H7 (cell line): ENCODE measurements around the gene TUBG2. TPM values are rescaled to one million over a fixed set of nuclear protein-coding genes. Genes with fewer than 3 reads are reported as not detected.
A peak's percentile ranks its signal among the peaks of the same experiment; 100 is the strongest.

Experiments
- DNase-seq: peaks from one replicate; pipeline ENCODE4 v3.0.0; 2012
- H3K27me3 ChIP-seq: 2 replicates; pipeline ENCODE4 v1.6.0; 2011; ENCODE audit warnings: mild to moderate bottlenecking, low read length; ENCODE audit not compliant: control insufficient read depth, insufficient read depth
- H3K36me3 ChIP-seq: replicated peaks from 2 replicates; pipeline ENCODE4 v1.5.1; 2011; ENCODE audit warnings: low read length; ENCODE audit not compliant: control insufficient read depth, insufficient read depth
- H3K4me3 ChIP-seq: 2 replicates; pipeline ENCODE4 v1.5.1; 2011; ENCODE audit warnings: low read depth, mild to moderate bottlenecking, control low read depth, low read length, moderate library complexity; ENCODE audit not compliant: insufficient read depth
- total RNA-seq: library from RNA; depleted of rRNA; stranded (reverse); fragments of >200 nt; shearing (Covaris generic); gene quantifications from 2 replicates; pipeline ENCODE4 v1.2.3, GENCODE V29; 2014

The TUBG2 gene
- total RNA-seq, 1 experiment from 2014 or later = 15.0 TPM

- Histone ChIP-seq H3K4me3 (peak overlapping the region; percentile 62), H3K27me3 (peaks cover 37% of the 10 kb centered on the region), H3K36me3 (peaks cover 9% of the 10 kb centered on the region)
- DNase-seq = peak; percentile 94
Observed at GRCh38 chr17:42669977-42670788, 11.1 kb downstream of the TUBG2 start.

GRCh38 chr17:42670789-42671657 is 11.9 kb downstream of the TUBG2 start:
- peak overlapping the region; percentile 62; the same call in 1 of the 2 replicates for H3K4me3 ChIP-seq
- peaks cover 45% of the 10 kb centered on the region for H3K27me3 ChIP-seq
- peaks cover 9% of the 10 kb centered on the region for H3K36me3 ChIP-seq
- peak; percentile 94 for DNase-seq

- peaks cover 48% of the 10 kb centered on the region for H3K27me3 ChIP-seq
- DNase-seq = peak; percentile 69
Observed at GRCh38 chr17:42672038-42672437, 13.0 kb downstream of the TUBG2 start.

GRCh38 chr17:42673266-42673884 is 14.3 kb downstream of the TUBG2 start:
- no peak for DNase-seq
- H3K36me3 ChIP-seq = peaks cover 5% of the 10 kb centered on the region
- peaks cover 48% of the 10 kb centered on the region for H3K27me3 ChIP-seq
- H3K4me3 ChIP-seq = no peak overlapping the region; the same call in 1 of the 2 replicates

More at GRCh38 chr17:42672038-42672437, 13.0 kb downstream of the TUBG2 start:
- Histone ChIP-seq H3K4me3 (peak overlapping the region; percentile 62; the same call in 1 of the 2 replicates), H3K36me3 (peaks cover 9% of the 10 kb centered on the region)

- Histone ChIP-seq H3K4me3 (peak overlapping the region; percentile 20; the same call in 1 of the 2 replicates), H3K27me3 (peaks cover 48% of the 10 kb centered on the region), H3K36me3 (peaks cover 3% of the 10 kb centered on the region)
- DNase-seq = peak; percentile 95
Observed at GRCh38 chr17:42673885-42674754, 15.0 kb downstream of the TUBG2 start.

- peak overlapping the region; percentile 74 for H3K4me3 ChIP-seq
- H3K27me3 ChIP-seq = peaks cover 48% of the 10 kb centered on the region
- DNase-seq = peak; percentile 92
- no peaks in the 10 kb centered on the region for H3K36me3 ChIP-seq
Observed at GRCh38 chr17:42674755-42675347, 15.8 kb downstream of the TUBG2 start.

GRCh38 chr17:42675348-42675964 is 16.4 kb downstream of the TUBG2 start:
- peak; percentile 83 for DNase-seq
- Histone ChIP-seq H3K27me3 (peaks cover 51% of the 10 kb centered on the region), H3K4me3 (peak overlapping the region; percentile 74), H3K36me3 (no peaks in the 10 kb centered on the region)

- H3K27me3 ChIP-seq = peaks cover 50% of the 10 kb centered on the region
- peak; percentile 78 for DNase-seq
- H3K36me3 ChIP-seq = no peaks in the 10 kb centered on the region
- peak overlapping the region; percentile 74 for H3K4me3 ChIP-seq
Observed at GRCh38 chr17:42675965-42676423, 16.9 kb downstream of the TUBG2 start.

GRCh38 chr17:42676424-42677011 is 17.4 kb downstream of the TUBG2 start, which contains the start of gene PLEKHH3:
PLEKHH3 (minus strand) TSS chr17:42676994; CDS start chr17:42676563, 431 bp downstream.
- no peak for DNase-seq
- Histone ChIP-seq H3K27me3 (peaks cover 48% of the 10 kb centered on the region), H3K36me3 (no peaks in the 10 kb centered on the region), H3K4me3 (peak within 1 kb of the TSS; percentile 74)

GRCh38 chr17:42677012-42677857 is 18.2 kb downstream of the TUBG2 start:
- peak overlapping the region; percentile 74 for H3K4me3 ChIP-seq
- no peaks in the 10 kb centered on the region for H3K36me3 ChIP-seq
- H3K27me3 ChIP-seq = peaks cover 45% of the 10 kb centered on the region
- peak; percentile 99 for DNase-seq

- H3K27me3 ChIP-seq = peaks cover 42% of the 10 kb centered on the region
- H3K36me3 ChIP-seq = no peaks in the 10 kb centered on the region
- H3K4me3 ChIP-seq = peak overlapping the region; percentile 72
- DNase-seq = peak; percentile 96
Observed at GRCh38 chr17:42677921-42678781, 19.1 kb downstream of the TUBG2 start.
